ENCODE data around the gene SARNP. TPM values are rescaled to one million over a fixed set of nuclear protein-coding genes. Genes with fewer than 3 reads are reported as not detected.

Gene SARNP
- total and polyA plus RNA-seq, 10 of the 15 experiments (the other 5 are each of a cell fraction or from before 2014, with no cell fraction given) = 77.6 to 445 (median 188) TPM

DNA sequence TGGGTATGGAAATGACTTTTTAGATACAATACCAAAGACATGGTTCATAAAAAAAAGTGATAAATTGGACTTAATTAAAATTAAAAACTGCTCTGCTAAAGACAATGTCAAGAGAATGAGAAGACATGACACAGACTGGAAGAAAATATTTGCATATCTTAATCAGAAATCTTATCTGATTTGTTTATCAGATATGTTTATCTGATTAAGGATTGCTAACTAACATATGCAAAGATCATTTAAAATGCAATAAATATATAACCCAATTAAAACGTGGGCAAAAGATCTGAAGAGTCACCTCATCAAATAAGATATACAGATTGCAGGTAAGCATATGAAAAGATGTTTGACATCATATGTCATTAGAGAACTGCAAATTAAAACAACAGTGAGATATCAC is 35.2 kb upstream of the SARNP start:
- CTCF ChIA-PET = interaction anchor here (0.8 kb wide), 1 partner anchor 33 kb away, joined by 3 read pairs; no protein-coding TSS in a partner anchor
- FAIRE-seq = no peak
- Histone ChIP-seq H3K27ac (ENCODE audit: control insufficient read depth, insufficient read depth) (no peak overlapping the region), H2AFZ (ENCODE audit: control insufficient read depth, low read depth, low read length) (no peak overlapping the region), H4K20me1 (ENCODE audit: control insufficient read depth, insufficient read depth) (no peaks in the 10 kb centered on the region), H3K9me3 (replicated peaks; ENCODE audit: control insufficient read depth, insufficient read depth, low read length) (no peaks in the 10 kb centered on the region), H3K4me2 (ENCODE audit: control insufficient read depth, insufficient read depth) (no peak overlapping the region), H3K27me3 (replicated peaks in 1 of 2; ENCODE audit: control insufficient read depth in 2 of 2, insufficient read depth in 2 of 2, low read length in 1 of 2) (peaks cover 0 to 1% of the 10 kb centered on the region in 2 experiments; a peak in 2 of 4 replicates), H3K9ac (ENCODE audit: control insufficient read depth, insufficient read depth, low read length) (no peak overlapping the region), H3K36me3 (ENCODE audit: control insufficient read depth in 2 of 2, insufficient read depth in 2 of 2, low read length in 1 of 2) (no peaks in the 10 kb centered on the region), H3K4me3 (no peak overlapping the region), H3K4me1 (ENCODE audit: control insufficient read depth, insufficient read depth, low read length) (no peaks in the 10 kb centered on the region), H3K79me2 (ENCODE audit: control insufficient read depth, insufficient read depth, low read length) (no peaks in the 10 kb centered on the region)
- RAD21 ChIA-PET (ENCODE audit: unreplicated experiment) = no interaction called here
- intact Hi-C loops (cut with micrococcal nuclease; ENCODE audit: unreplicated experiment) (no loop called here), in situ Hi-C loops (cut with MboI) (no loop called here)
- DNase-seq (ENCODE audit: low read depth, low spot score) = no peak
- TF ChIP-seq ATF7 (IDR thresholded peaks at IDR 0.05; ENCODE audit: low read depth) = no peak
- no peak for TF ChIP-seq TCF12 (IDR thresholded peaks at IDR 0.05; ENCODE audit: low read depth, low read length)
- no peak for TF ChIP-seq RCOR1 (conservative IDR thresholded peaks at IDR 0.05; ENCODE audit: low read depth, low read length)
- no peak for TF ChIP-seq NR2F1 (conservative IDR thresholded peaks at IDR 0.05)
- no peak for TF ChIP-seq JUNB (IDR thresholded peaks at IDR 0.05)
- no peak for TF ChIP-seq KLF5 (IDR thresholded peaks at IDR 0.05; ENCODE audit: partially characterized antibody)
- TF ChIP-seq, protein P1, sequence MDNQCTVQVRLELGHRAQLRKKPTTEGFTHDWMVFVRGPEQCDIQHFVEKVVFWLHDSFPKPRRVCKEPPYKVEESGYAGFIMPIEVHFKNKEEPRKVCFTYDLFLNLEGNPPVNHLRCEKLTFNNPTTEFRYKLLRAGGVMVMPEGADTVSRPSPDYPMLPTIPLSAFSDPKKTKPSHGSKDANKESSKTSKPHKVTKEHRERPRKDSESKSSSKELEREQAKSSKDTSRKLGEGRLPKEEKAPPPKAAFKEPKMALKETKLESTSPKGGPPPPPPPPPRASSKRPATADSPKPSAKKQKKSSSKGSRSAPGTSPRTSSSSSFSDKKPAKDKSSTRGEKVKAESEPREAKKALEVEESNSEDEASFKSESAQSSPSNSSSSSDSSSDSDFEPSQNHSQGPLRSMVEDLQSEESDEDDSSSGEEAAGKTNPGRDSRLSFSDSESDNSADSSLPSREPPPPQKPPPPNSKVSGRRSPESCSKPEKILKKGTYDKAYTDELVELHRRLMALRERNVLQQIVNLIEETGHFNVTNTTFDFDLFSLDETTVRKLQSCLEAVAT (IDR thresholded peaks at IDR 0.05) = no peak
- TF ChIP-seq BHLHE40 (IDR thresholded peaks at IDR 0.05; ENCODE audit: borderline replicate concordance in 1 of 2, low read depth in 2 of 2, low read length in 1 of 2) = no peak
- ATAC-seq = no peak
- SMC1A ChIA-PET (ENCODE audit: uncharacterized antibody, unreplicated experiment) = no interaction called here
- whole genome bisulfite sequencing (ENCODE audit: insufficient coverage, insufficient replicate concordance, low lambda C conversion rate, missing lambda C conversion rate) = 3% methylated on average over 1 of the region's 1 CpG
- no TSS peak for BruUV-seq (replicated peaks)
- POLR2A ChIA-PET = interaction anchor here (0.6 kb wide), 1 partner anchor 10 kb away, joined by 4 read pairs; no protein-coding TSS in a partner anchor

All from GM12878 (cell line).